HepG2 (cell line): ENCODE measurements around the gene ELP4. TPM values are rescaled to one million over a fixed set of nuclear protein-coding genes. Genes with fewer than 3 reads are reported as not detected.
A peak's percentile ranks its signal among the peaks of the same experiment; 100 is the strongest.

Experiments
- ATAC-seq: fragments of 200-7000 bp; cut with Tn5 transposase; 3 replicates; pipeline ENCODE4 v1.9.1; 2020; ENCODE audit warnings: mild to moderate bottlenecking, moderate library complexity
- BruUV-seq: library from RNA; stranded (reverse); fragments of 400-500 nt; replicated peaks from 2 replicates; lab custom pipeline; 2021; lab: Mats Ljungman, UMichigan
- CTCF ChIA-PET: fragments of 300-600 bp; formaldehyde crosslinking; extraction: SDS; loops from one replicate; lab custom pipeline; 2021; ENCODE audit warnings: low total read pairs, inconsistent platforms, low intra/inter-chr PET ratio; lab: Yijun Ruan, JAX
- POLR2A ChIA-PET: fragments of 350-600 bp; sonication (Branson Sonifier 250); formaldehyde crosslinking; loops from one replicate; lab custom pipeline; 2020; ENCODE audit warnings: antibody characterized with exemption, inconsistent platforms; lab: Yijun Ruan, JAX
- DNase-seq: peaks from one replicate; pipeline ENCODE4 v3.0.0-alpha.2; 2015; ENCODE audit warnings: low spot score
- FAIRE-seq: peaks from 3 replicates; lab custom pipeline; 2011; peaks lifted over from hg19 to GRCh38; lab: Jason Lieb, UNC
- H2AFZ ChIP-seq: one replicate; pipeline ENCODE4 v1.6.1; 2011; ENCODE audit warnings: low read length, inconsistent platforms
- H3K27ac ChIP-seq: fragments of 300-600 bp; 3 replicates; pipeline ENCODE4 v1.8.0; 2011; ENCODE audit warnings: mixed run types, mild to moderate bottlenecking, mixed read lengths, low read length, inconsistent platforms; ENCODE audit not compliant: insufficient read depth; ENCODE audit errors: extremely low read length
- H3K27me3 ChIP-seq, 2 experiments: fragments of 200-600 bp in 1 of 2; 2 replicates in 1 of 2; 3 replicates in 1 of 2; pipeline versions ENCODE4 v1.6.0 to v1.8.0; 2011; ENCODE audit warnings: low read length in 2 of 2, mild to moderate bottlenecking in 2 of 2, moderate library complexity in 2 of 2, inconsistent platforms in 1 of 2; ENCODE audit not compliant: insufficient read depth in 2 of 2, control insufficient read depth in 1 of 2
- H3K36me3 ChIP-seq, 2 experiments: fragments of 200-600 bp in 1 of 2; replicated peaks in 1 of 2; 2 replicates in 1 of 2; 3 replicates in 1 of 2; pipeline versions ENCODE4 v1.5.1 to v1.8.0; 2011; ENCODE audit warnings: low read length in 2 of 2, inconsistent platforms in 1 of 2; ENCODE audit not compliant: insufficient read depth in 2 of 2, control insufficient read depth in 1 of 2
- H3K4me1 ChIP-seq: 2 replicates; pipeline ENCODE4 v1.5.1; 2012; ENCODE audit warnings: low read length, inconsistent platforms; ENCODE audit not compliant: insufficient read depth
- H3K4me2 ChIP-seq: 2 replicates; pipeline ENCODE4 v1.6.0; 2011; ENCODE audit warnings: low read depth, low read length, inconsistent platforms
- H3K4me3 ChIP-seq, 3 experiments: fragments of 200-600 bp in 1 of 3; sonication (generic), shearing (Covaris generic) in 1 of 3; replicated peaks in 1 of 3; 2 replicates each; pipeline ENCODE4 v1.5.1; 2011 to 2016; ENCODE audit warnings: low read length in 3 of 3, inconsistent platforms in 2 of 3, low read depth in 2 of 3, mild to moderate bottlenecking in 2 of 3, control low read depth in 1 of 3, mixed read lengths in 1 of 3; ENCODE audit not compliant: insufficient read depth in 1 of 3
- H3K79me2 ChIP-seq: one replicate; pipeline ENCODE4 v1.6.1; 2011; ENCODE audit warnings: low read length, inconsistent platforms; ENCODE audit not compliant: insufficient read depth
- H3K9ac ChIP-seq: 2 replicates; pipeline ENCODE4 v1.6.0; 2011; ENCODE audit warnings: mild to moderate bottlenecking, low read depth, low read length, inconsistent platforms; ENCODE audit not compliant: insufficient read depth
- H3K9me3 ChIP-seq: 2 replicates; pipeline ENCODE4 v1.5.1; 2012; ENCODE audit warnings: mild to moderate bottlenecking, low read length
- H4K20me1 ChIP-seq: 2 replicates; pipeline ENCODE4 v1.6.0; 2011; ENCODE audit warnings: inconsistent platforms, mild to moderate bottlenecking, low read length, moderate library complexity; ENCODE audit not compliant: insufficient read depth
- ATF7 ChIP-seq, 2 experiments: fragments of 450-650 bp in 1 of 2; sonication (generic) in 1 of 2; formaldehyde crosslinking in 1 of 2; IDR thresholded peaks; 2 replicates each; pipeline versions ENCODE4 v1.4.0 to v1.6.1; 2016 to 2020; ENCODE audit warnings: antibody characterized with exemption in 1 of 2, mild to moderate bottlenecking in 1 of 2, missing genetic modification reagents in 1 of 2
- BATF2 ChIP-seq: sonication (generic); formaldehyde crosslinking; IDR thresholded peaks from 2 replicates; pipeline ENCODE4 v1.8.0; 2022; ENCODE audit warnings: mild to moderate bottlenecking, missing genetic modification reagents, moderate library complexity
- EP300 ChIP-seq, 3 experiments: sonication (generic) in 1 of 3; formaldehyde crosslinking in 1 of 3; IDR thresholded peaks; 2 replicates each; pipeline versions ENCODE4 v1.5.1 to v1.6.1; 2011 to 2020; ENCODE audit warnings: low read depth in 2 of 3, low read length in 2 of 3, borderline replicate concordance in 1 of 3, improper control_type of control experiment in 1 of 3, mild to moderate bottlenecking in 1 of 3, missing genetic modification reagents in 1 of 3, moderate library complexity in 1 of 3
- FOXJ3 ChIP-seq: sonication (generic); formaldehyde crosslinking; IDR thresholded peaks from 2 replicates; pipeline ENCODE4 v1.4.0; 2020; ENCODE audit warnings: missing genetic modification reagents, mild to moderate bottlenecking, borderline replicate concordance
- JARID2 ChIP-seq: sonication (generic); formaldehyde crosslinking; IDR thresholded peaks from 2 replicates; pipeline ENCODE4 v1.8.1; 2023; ENCODE audit warnings: missing genetic modification reagents, inconsistent platforms; ENCODE audit not compliant: insufficient replicate concordance
- MIER3 ChIP-seq: IDR thresholded peaks from 2 replicates; pipeline ENCODE4 v1.6.1; 2016; ENCODE audit warnings: missing compliant biosample characterization, borderline replicate concordance
- NR1H2 ChIP-seq: sonication (generic); formaldehyde crosslinking; IDR thresholded peaks from 2 replicates; pipeline ENCODE4 v1.8.1; 2022; ENCODE audit warnings: low read depth, missing genetic modification reagents, borderline replicate concordance
- SNAPC4 ChIP-seq: sonication (generic); formaldehyde crosslinking; IDR thresholded peaks from 2 replicates; pipeline ENCODE4 v1.4.0; 2020; ENCODE audit warnings: mild to moderate bottlenecking, missing genetic modification reagents
- TRIM22 ChIP-seq: fragments of 450-650 bp; IDR thresholded peaks from 2 replicates; pipeline ENCODE4 v1.6.1; 2017
- ZNF232 ChIP-seq: sonication (generic); formaldehyde crosslinking; IDR thresholded peaks from 2 replicates; pipeline ENCODE4 v1.4.0; 2020; ENCODE audit warnings: missing genetic modification reagents, borderline replicate concordance
- WGBS: methylation state at CpG from one replicate; pipeline ENCODE4 v1.1.6; 2017; ENCODE audit warnings: low lambda C conversion rate; 5-methylcytosine and 5-hydroxymethylcytosine counted together
- in situ Hi-C: cut with HindIII; loops from 2 replicates; pipeline ENCODE4 v1.10.0; 2017; ENCODE audit warnings: low pct_unique_long_range_greater_than_20kb; ENCODE audit not compliant: extremely low pct_ligation_motif_present
- intact Hi-C: fragments of 100-400 bp; cut with micrococcal nuclease; formaldehyde crosslinking; loops from one replicate; pipeline ENCODE4 v1.10.0; 2022; ENCODE audit not compliant: unreplicated experiment
- polyA plus RNA-seq, 8 experiments: library from polyadenylated mRNA; depleted of rRNA in 3 of 8; stranded (reverse) in 7 of 8; unstranded in 1 of 8; fragments of >200 nt; fragmentation: Illumina TruSeq in 4 of 8; extraction: Trizol in 4 of 8; gene quantifications; 2 replicates each; pipeline versions ENCODE4 v1.2.1 to v1.2.3, GENCODE V29; 2011 to 2016; ENCODE audit warnings: low read depth in 4 of 8, missing spikeins in 1 of 8, mixed read lengths in 1 of 8; ENCODE audit not compliant: insufficient read depth in 1 of 8
- total RNA-seq, 5 experiments: library from RNA; depleted of rRNA; stranded (reverse); fragments of >200 nt; fragmentation: Illumina TruSeq; extraction: Trizol; gene quantifications; 2 replicates each; pipeline ENCODE4 v1.2.3, GENCODE V29; 2016; ENCODE audit warnings: low read depth in 1 of 5

The ELP4 gene
- total and polyA plus RNA-seq, 2 of the 13 experiments (the other 11 are each of a cell fraction or from before 2014, with no cell fraction given) = 12.8 to 19.1 TPM

GRCh38 chr11:31643857-31644256 is 134.3 kb downstream of the ELP4 start:
- BruUV-seq = no TSS peak
- no peak for ATAC-seq
- POLR2A ChIA-PET = no interaction called here
- Histone ChIP-seq H2AFZ (no peak overlapping the region), H3K4me3 (no peak overlapping the region)
- 100% methylated on average over 1 of the region's 1 CpG for WGBS
- TF ChIP-seq ATF7 (IDR thresholded peaks at IDR 0.05) (0 out of 2 replicates have a peak, but pooled peaks have one; percentile 10), ATF7 (CRISPR knock-in tag; IDR thresholded peaks at IDR 0.05) (no peak), EP300 (IDR thresholded peaks at IDR 0.05; ENCODE audit: low read depth in 2 of 2, low read length in 2 of 2) (no peak), EP300 (CRISPR knock-in tag; IDR thresholded peaks at IDR 0.05; ENCODE audit: borderline replicate concordance) (no peak)
- TF ChIP-seq, all 625 proteins: peak for 1
- DNase-seq (no peak), FAIRE-seq (no peak)
- no peak overlapping the region for H3K27ac ChIP-seq
- no peaks in the 10 kb centered on the region for H3K36me3 ChIP-seq
- H3K79me2 ChIP-seq = no peaks in the 10 kb centered on the region
- no peaks in the 10 kb centered on the region for H4K20me1 ChIP-seq
- intact Hi-C loops (loop anchor here (5.0 kb wide), 2 partner anchors 157 to 183 kb away; no protein-coding TSS in a partner anchor), in situ Hi-C loops (loop anchor here (10.0 kb wide), 1 partner anchor 231 kb away; no protein-coding TSS in a partner anchor)
- H3K4me1 ChIP-seq = no peaks in the 10 kb centered on the region
- CTCF ChIA-PET = no interaction called here
- H3K27me3 ChIP-seq = no peaks in the 10 kb centered on the region
- no peaks in the 10 kb centered on the region for H3K9me3 ChIP-seq
- no peak overlapping the region for H3K4me2 ChIP-seq
- no peak overlapping the region for H3K9ac ChIP-seq

- Histone ChIP-seq H2AFZ (no peak overlapping the region), H3K4me3 (no peak overlapping the region), H3K36me3 (no peaks in the 10 kb centered on the region; a peak in 1 of 5 replicates), H4K20me1 (no peaks in the 10 kb centered on the region), H3K27me3 (no peaks in the 10 kb centered on the region), H3K4me2 (no peak overlapping the region), H3K4me1 (no peaks in the 10 kb centered on the region), H3K9me3 (no peaks in the 10 kb centered on the region), H3K79me2 (no peaks in the 10 kb centered on the region), H3K9ac (no peak overlapping the region), H3K27ac (no peak overlapping the region)
- no TSS peak for BruUV-seq
- intact Hi-C loops (loop anchor here (2.0 kb wide), 1 partner anchor 161 kb away; no protein-coding TSS in a partner anchor), in situ Hi-C loops (loop anchor here (10.0 kb wide), 1 partner anchor 229 kb away; no protein-coding TSS in a partner anchor)
- ATAC-seq = no peak
- no peak for FAIRE-seq
- DNase-seq = peak; percentile 20
- ChIA-PET CTCF (no interaction called here), POLR2A (no interaction called here)
- TF ChIP-seq BATF2 (CRISPR knock-in tag) (no peak), JARID2 (CRISPR knock-in tag) (no peak), SNAPC4 (CRISPR knock-in tag) (no peak), NR1H2 (CRISPR knock-in tag) (no peak), TRIM22 (no peak), MIER3 (CRISPR knock-in tag) (no peak), FOXJ3 (CRISPR knock-in tag) (no peak), ZNF232 (CRISPR knock-in tag) (no peak)
These were observed 136.2 kb downstream of the ELP4 start for GRCh38 chr11:31645747-31646146.
